HG02678 (cell line): ENCODE measurements around the gene CAMSAP2.

Experiments used
- ATAC-seq: cut with Tn5 transposase; IDR thresholded peaks from one replicate; pipeline ENCODE4 v1.9.1; 2021; ENCODE audit warnings: mild to moderate bottlenecking, moderate library complexity; ENCODE audit not compliant: unreplicated experiment

Gene CAMSAP2, protein sequence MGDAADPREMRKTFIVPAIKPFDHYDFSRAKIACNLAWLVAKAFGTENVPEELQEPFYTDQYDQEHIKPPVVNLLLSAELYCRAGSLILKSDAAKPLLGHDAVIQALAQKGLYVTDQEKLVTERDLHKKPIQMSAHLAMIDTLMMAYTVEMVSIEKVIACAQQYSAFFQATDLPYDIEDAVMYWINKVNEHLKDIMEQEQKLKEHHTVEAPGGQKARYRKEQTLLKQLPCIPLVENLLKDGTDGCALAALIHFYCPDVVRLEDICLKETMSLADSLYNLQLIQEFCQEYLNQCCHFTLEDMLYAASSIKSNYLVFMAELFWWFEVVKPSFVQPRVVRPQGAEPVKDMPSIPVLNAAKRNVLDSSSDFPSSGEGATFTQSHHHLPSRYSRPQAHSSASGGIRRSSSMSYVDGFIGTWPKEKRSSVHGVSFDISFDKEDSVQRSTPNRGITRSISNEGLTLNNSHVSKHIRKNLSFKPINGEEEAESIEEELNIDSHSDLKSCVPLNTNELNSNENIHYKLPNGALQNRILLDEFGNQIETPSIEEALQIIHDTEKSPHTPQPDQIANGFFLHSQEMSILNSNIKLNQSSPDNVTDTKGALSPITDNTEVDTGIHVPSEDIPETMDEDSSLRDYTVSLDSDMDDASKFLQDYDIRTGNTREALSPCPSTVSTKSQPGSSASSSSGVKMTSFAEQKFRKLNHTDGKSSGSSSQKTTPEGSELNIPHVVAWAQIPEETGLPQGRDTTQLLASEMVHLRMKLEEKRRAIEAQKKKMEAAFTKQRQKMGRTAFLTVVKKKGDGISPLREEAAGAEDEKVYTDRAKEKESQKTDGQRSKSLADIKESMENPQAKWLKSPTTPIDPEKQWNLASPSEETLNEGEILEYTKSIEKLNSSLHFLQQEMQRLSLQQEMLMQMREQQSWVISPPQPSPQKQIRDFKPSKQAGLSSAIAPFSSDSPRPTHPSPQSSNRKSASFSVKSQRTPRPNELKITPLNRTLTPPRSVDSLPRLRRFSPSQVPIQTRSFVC (N-terminal part only)

DNA sequence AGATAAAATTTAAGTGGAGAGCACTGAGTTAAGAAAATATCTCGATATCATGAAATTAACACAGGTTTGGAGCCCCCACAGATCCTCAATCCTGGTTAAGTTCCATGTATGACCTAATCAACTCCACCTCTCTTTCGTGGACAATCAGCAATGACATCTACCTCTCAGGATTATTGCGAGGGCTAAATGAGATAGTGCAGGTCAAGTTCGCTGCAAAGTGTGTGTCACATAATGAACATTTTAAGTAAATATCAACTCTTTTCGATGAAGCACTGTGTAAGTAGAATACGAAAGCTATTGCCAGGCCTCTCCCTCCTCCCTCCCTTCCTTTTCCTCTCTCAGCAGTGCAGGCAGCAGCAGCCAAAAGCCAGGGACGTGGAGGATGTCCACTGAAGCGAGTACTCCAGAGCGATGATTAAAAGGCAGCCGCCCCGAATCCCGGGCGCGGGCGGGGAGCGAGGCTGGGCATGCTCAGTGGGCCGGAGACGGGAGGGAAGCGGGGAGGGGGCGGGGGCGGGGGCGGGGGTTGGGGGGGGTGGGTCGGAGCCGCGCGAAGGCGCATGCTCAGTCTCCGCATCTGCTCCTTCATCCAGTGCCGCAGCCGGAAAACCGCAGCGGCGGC is at the start of gene CAMSAP2:
TSS of gene CAMSAP2 (plus strand) at position 567 of the 622 bp plus-strand sequence. CDS start 935 bp downstream, outside the sequence.
- peak; percentile 52 for ATAC-seq

DNA sequence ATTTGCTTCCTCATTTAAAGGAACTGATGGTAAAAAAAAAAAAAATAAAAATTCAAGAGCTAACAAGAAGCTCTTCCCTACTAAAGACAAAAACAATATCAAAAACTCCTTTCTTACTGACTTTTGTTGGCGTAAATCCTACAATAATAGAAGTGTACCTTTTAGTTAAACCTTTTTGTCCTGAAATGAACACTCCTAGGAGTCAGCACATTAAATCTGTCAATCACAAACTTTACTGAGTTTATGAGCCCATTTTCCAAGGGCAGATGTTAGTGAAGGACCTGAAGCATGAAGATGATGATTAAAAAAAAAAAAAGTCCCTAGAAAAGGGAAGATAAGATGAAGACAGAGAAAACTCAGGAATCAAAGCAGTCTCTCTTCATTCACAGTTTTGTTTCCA is 46.4 kb upstream of the CAMSAP2 start:
- ATAC-seq, result no peak

DNA sequence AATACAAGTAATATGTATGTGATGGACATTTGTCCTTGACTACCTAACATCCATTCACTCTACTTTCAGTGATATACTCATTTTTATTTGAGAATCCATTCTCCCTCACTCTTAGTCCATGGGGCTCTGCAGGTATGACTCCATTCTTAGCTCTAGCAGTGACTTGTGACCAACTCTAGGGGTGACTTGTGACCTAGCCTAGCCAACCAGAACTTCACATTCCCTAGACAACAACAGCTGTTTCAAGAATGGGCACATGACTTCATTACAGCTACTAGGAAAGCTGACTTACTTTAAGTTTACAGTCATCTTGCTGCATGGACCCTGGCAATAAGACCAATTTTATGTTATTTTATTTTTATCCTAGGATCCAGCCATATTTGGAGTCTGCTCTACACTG is 45.4 kb upstream of the CAMSAP2 start:
- ATAC-seq, result no peak

DNA sequence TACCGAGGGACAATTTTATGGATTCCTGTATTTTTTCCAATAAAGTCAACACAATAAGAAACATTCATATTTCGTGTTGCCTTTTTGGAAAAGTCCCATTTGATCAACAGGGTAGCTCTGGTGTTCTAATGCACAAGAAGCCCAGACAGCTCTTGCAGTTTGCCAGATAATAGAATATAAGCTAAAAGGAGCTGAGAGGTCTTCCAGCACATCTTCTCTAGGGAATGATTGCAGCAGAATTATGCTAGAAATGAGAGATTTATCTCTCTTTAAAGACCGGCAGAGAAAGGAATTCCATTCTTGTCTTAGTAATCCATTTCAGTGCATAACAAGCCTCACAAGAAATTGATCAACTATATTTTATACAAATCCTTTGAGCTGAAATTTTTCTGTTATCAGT is 44.0 kb upstream of the CAMSAP2 start:
- no peak for ATAC-seq

DNA sequence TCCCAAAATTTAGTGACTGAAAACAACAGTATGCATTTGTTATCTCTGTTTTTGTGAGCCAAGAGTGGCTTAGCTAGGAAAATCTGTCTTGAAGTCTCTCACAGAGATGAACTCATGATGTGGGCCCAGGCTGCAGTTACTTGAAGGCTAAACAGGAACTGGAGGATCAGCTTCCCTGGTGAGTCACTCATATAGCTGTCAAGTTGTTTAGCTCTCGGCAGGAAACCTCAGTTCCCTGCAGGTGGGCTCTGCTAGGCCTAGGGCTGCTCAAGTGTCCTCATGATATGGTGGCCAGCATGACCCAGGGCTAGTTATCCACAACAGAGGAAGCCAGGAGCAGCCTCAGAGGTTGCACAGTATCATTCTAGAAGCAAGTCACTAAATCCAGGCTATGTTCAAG is 38.8 kb upstream of the CAMSAP2 start:
- ATAC-seq, result no peak

DNA sequence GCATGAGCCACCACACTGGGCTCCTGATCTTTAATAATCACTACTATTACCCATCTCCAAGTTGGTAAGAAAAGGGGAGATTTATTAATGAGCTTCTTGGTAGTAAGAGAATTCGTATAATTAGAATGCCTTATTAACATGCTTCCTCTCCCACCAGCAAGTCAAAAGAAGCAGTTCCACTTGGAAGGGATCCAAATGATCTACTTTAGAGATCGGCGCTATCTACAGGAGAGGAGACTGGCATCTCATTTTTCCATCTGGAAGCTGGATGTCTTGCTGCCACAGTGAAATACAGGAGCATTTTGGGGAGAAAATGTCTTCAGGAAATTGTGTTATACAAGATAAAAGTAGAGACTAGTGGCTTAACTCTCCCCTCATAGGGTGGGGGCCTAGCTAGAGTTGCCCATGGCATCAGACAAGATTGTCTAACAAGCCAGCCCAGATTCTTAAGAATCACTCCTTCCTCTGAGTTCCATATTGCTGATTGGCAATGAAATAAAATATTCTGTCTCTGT is 33.6 kb upstream of the CAMSAP2 start:
- no peak for ATAC-seq

DNA sequence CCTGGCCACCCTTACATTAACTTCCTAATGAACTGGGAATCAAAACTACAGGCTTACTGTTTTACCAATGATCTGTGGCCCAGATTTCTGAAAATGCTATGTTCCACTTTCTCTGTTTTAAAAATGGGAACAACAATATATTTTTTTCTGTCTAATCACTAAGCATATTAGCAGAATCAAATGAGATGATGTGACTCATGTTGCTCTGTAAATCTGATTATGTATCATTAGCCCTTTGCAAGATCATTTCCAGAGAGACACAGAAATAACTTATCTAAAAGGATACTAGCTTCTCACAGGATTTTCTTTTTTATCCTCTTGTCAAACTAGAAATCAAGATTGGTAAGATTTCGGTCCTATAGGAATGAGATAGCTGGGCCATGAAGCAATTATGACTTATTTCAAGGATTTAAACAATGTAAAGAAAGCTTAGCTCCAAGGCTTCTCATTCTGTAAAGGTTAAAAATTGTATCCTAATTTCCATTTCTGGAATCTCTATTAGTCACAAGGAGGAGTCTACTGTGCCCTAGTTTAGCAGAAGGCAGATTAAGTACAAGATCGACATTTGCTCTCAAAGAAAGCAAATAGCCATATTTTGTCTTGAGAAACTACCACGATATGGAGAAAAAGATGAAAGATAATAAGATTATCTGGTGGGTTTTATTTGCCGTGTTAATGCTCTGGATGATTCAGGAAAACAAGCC is 32.4 kb upstream of the CAMSAP2 start:
- no peak for ATAC-seq

DNA sequence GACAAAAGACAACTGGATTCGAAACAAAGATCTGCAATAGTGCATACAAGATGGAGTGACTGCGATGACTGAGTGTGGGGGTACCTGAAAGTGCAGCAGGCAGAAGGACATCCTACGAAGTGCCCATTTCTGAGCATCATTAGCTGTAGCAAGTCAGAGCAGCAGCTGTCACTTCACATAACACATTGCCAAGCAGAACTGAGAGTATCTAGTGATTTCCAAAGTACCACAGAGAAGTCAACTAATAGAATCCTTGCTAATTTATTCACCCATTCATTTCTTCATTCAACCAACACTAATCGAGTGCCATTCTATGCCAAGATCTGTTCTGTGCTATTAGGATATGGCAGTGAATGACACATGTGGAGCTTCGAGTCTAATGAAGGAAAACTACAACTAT is 31.6 kb upstream of the CAMSAP2 start:
- ATAC-seq, result no peak

DNA sequence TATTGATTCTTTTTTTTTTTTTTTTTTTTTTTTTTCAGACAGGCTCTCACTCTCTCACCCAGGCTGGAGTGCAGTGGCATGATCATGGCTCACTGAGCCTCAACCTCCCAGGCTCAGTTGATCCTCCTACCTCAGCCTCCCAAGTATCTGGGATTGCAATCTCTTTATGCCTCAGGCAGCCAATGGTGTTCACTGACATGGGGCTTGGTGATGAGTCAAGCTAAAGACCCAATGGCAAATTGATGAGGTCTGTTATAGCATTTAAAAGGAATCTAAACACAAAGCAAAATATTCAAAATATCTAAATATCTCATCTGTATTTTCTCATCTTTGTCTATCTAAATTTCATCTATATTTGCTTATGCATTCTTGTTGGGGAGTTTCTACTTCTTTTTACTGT is 30.5 kb upstream of the CAMSAP2 start:
- no peak for ATAC-seq

DNA sequence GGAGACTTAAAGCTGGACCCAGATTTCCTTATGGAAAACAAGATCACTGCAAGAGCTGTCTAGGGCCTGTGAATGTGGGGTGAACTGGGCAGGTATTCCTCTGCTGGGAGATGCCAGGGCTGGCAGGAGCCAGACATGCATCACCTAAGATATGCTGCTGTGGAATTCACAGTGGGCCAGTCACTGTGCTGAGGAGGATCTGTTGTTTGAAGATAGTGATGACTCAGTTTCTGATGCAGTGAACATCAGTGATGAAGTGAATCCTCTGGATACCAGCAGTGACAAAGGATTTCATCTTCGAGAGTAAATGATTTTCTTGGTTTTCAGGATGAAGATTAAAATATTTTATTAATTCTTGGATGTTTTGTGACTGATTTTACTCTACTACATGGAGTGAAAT is 29.9 kb upstream of the CAMSAP2 start:
- no peak for ATAC-seq

DNA sequence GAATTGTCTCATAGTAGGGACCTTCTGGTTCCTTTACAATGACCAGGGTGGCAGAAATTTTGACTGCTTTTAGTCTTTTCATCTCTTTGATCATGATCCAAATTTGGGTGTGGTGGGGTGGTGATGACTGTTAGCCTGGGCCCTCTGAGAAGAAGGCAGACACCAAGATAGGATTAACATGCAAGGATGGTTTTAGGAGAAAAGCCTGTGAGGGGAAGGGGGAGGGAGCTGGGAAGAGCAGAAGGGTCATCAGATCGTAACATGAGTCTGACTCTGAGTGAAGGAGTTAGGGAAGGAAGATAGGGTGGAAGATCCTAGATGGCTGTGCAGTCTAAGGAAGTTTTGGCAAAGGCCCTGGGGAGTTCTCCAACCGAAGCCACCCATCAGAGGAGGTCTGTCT is 28.5 kb upstream of the CAMSAP2 start:
- no peak for ATAC-seq

DNA sequence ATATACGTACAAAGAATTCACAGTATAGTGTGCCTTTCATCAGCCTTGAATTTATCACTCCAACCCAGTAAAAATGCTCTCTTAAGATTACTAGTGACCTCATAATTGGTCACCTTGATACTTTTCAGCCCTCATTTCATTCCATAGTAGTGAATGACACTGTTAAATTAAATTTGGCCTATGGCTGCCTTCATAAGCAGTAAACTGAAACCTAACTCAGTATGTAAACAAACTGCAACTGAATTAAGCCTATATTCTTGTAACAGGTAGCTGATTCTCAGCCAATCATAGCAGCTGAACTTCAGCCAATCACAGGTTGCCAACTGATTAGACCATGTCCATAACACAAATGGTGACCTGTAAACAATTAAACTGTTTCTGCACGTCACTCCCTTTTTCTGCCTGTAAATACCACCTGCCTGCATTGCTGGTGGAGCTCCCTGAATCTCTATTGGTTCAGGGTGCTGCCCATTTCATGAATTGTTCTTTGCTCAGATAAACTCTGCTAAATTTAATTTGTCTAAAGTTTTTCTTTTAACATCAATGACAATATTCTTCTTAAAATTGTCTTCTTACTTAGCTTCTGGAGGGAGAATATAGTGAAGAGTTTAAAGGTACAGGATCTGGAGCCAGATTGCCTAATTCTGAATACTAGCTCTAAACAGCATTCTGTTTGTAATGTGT is 24.0 kb upstream of the CAMSAP2 start:
- ATAC-seq, result no peak

DNA sequence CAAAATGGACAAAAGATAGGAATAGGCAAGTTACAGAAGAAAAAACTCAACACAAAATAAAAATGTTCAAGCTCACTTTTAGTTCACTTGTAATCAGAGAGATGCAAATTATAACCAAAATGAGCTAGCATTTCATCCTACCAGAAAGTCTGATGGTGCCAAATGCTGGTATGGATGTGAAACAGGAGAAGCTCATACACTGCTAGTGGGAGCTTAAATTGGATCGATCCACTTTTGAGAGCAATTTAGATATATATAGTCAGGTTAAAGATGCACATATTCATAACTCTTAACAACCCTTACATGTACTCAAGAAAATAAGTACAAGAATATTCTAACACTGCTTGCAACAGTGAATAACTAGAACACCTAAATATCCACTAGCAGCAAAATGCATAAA is 18.5 kb upstream of the CAMSAP2 start:
- no peak for ATAC-seq

DNA sequence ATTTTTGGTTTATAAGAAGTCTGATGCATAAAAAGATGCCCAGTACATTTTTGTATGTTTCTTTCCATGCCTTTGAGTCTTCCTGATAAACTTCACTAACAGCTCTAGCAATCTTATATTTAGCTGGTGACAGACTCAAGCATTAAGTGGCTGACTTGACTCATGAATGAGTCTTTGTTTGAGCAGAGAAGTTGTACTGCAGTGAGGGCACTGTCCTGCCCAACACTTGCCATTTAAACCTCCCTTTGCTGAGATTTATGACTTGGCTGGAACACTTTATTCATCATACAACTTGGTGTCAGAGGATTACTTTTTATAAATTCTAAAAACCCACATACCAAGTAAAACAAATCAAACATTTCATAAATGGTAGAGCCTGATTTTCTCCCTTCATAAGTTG is 14.6 kb upstream of the CAMSAP2 start:
- ATAC-seq, result no peak

DNA sequence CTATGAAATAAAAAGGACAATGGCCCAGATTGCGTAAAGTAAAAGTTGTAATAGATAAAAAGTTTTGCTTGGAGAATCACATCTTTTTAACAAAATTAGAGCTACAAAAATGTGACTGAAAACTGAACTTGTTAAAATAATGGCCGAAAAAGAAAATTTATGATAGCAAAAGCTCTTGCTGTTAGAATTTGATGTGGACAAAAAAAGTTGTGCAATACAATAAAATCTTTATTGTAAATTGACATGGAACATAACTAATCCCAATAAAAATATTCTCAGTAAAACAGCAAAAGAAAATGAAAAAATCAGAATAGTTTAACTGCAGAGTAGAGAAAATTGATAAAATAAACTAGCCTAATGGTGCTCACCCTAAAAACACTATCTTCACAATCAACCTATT is 11.4 kb upstream of the CAMSAP2 start:
- ATAC-seq, result no peak

DNA sequence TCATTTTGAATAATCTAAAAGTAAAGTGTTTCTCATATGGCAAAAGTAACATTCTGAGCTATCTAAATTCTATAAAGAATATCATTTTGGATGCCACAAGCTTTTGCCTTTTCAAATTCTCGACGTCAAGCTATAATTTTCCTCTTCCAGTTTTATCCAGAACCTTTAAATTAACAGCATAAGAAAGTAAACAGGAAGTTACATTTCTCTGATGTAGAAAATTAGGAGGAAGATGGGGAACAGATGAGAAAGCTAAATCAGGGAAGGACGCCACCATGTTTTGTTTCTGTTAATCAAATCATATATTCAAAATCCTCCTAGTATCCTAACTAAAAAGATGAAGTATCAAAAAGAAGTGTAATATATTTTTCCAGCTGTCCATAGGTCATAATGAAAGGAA is 8.8 kb upstream of the CAMSAP2 start:
- ATAC-seq, result no peak

DNA sequence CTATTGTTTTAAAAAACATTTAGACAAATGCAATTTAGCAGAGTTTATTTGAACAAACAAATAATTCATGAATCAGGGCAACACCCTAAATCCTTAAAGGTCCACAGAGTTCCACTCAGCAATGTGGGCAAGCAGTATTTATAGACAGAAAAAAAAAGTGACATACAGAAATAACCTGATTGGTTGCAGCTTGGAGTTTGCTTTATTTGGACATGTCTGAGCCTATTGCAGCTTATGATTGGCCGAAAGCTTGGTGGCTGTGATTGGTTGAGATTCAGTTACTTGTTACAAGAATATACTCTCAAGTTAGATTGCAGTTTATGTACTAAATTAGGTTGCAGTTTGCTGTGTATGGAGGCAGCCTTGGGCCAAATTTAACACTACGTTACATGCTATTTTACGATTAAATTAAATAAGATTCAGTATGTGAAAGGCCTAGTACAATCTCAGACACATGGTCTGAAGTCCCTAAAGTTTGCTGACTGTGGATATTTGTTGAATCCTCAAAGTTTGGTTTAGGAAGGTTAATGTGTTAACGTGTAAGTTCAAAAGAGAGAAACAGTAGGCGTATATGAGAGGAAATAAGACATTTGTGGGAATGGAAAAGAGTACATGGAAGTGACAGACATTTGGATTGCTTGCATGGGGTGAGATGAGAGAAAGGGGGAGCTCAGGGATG is 6.9 kb upstream of the CAMSAP2 start:
- ATAC-seq, result no peak

DNA sequence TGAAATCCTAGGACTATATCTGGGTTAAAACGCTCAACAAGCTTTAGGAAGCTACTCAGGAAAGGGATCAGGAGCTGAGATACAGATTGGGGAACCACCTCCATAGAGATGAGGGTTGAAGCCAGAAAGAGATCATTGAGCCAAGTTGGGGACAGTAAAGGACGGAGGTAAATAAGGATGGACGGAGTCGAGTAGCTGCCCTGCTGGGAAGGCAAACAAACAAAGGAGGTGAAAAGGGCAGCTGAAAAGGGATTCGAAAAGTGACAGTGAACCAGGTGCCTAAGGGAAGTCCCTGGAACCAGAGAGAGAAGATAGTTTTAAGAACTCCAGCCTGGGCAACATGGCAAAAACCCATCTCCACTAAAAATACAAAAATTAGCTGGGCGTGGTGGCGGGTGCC is 6.3 kb upstream of the CAMSAP2 start:
- no peak for ATAC-seq

DNA sequence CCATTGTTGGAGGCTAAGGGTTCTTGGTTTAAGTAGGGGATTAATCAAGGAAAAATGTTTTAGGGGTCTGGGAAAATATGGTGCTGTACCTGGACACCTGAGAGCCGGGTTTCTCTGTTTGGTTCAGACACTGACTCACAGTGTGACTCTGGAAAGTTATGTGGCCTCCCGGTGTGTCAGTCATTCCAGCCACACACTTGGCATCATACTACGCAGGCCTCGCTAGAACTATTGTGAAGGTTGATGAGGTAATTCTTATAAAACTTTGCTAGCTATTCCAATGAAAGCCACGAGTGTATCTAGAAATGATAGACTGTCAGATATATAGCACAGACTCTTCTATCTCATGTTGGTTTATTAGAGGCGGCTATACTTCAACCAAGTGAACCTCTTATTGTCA is 4.8 kb upstream of the CAMSAP2 start:
- no peak for ATAC-seq
